H9 (cell line): ENCODE results near the gene LEMD1. TPM values are rescaled to one million over a fixed set of nuclear protein-coding genes. Genes with fewer than 3 reads are reported as not detected.

Experiments
- DNase-seq: peaks from one replicate; pipeline ENCODE4 v3.0.0-alpha.2; 2017
- H2AFZ ChIP-seq: one replicate; pipeline ENCODE4 v1.6.1; 2013; ENCODE audit warnings: mild to moderate bottlenecking, low read length, control low read depth, moderate library complexity
- H2AK5ac ChIP-seq: 2 replicates; pipeline ENCODE4 v1.6.1; 2013; ENCODE audit warnings: low read length, control low read depth, mixed read lengths; ENCODE audit not compliant: insufficient read length
- H2BK120ac ChIP-seq: one replicate; pipeline ENCODE4 v1.6.1; 2013; ENCODE audit warnings: low read depth, mild to moderate bottlenecking, low read length, control low read depth, inconsistent platforms; ENCODE audit not compliant: poor library complexity, severe bottlenecking
- H2BK12ac ChIP-seq: 2 replicates; pipeline ENCODE4 v1.6.1; 2013; ENCODE audit warnings: low read length, control low read depth, mixed read lengths, low read depth; ENCODE audit not compliant: insufficient read length
- H2BK15ac ChIP-seq: 2 replicates; pipeline ENCODE4 v1.6.1; 2013; ENCODE audit warnings: low read depth, low read length, control low read depth
- H2BK20ac ChIP-seq: one replicate; pipeline ENCODE4 v1.6.1; 2013; ENCODE audit warnings: low read depth, mild to moderate bottlenecking, low read length, control low read depth, inconsistent platforms; ENCODE audit not compliant: poor library complexity, severe bottlenecking
- H2BK5ac ChIP-seq: 2 replicates; pipeline ENCODE4 v1.6.1; 2013; ENCODE audit warnings: low read length, control low read depth, mixed read lengths; ENCODE audit not compliant: insufficient read length
- H3K14ac ChIP-seq: 2 replicates; pipeline ENCODE4 v1.6.1; 2013; ENCODE audit warnings: low read length, control low read depth; ENCODE audit not compliant: insufficient read depth
- H3K18ac ChIP-seq: 2 replicates; pipeline ENCODE4 v1.6.1; 2013; ENCODE audit warnings: low read depth, mild to moderate bottlenecking, mixed read lengths, low read length, control low read depth; ENCODE audit not compliant: insufficient read length
- H3K23ac ChIP-seq: 2 replicates; pipeline ENCODE4 v1.6.1; 2013; ENCODE audit warnings: low read length, control low read depth, mixed read lengths, low read depth; ENCODE audit not compliant: insufficient read length
- H3K23me2 ChIP-seq: 2 replicates; pipeline ENCODE4 v1.6.1; 2013; ENCODE audit warnings: low read depth, mild to moderate bottlenecking, mixed read lengths, low read length, control low read depth; ENCODE audit not compliant: insufficient read length, poor library complexity, severe bottlenecking
- H3K27ac ChIP-seq: 2 replicates; pipeline ENCODE4 v1.5.1; 2013; ENCODE audit warnings: low read length, control low read depth, mixed read lengths, low read depth; ENCODE audit not compliant: insufficient read length
- H3K27me3 ChIP-seq: 2 replicates; pipeline ENCODE4 v1.6.1; 2013; ENCODE audit warnings: low read length, control low read depth, inconsistent platforms; ENCODE audit not compliant: insufficient read depth
- H3K4ac ChIP-seq: 2 replicates; pipeline ENCODE4 v1.6.1; 2013; ENCODE audit warnings: low read depth, mild to moderate bottlenecking, control low read depth, inconsistent platforms, low read length, moderate library complexity
- H3K4me1 ChIP-seq: 2 replicates; pipeline ENCODE4 v1.6.1; 2013; ENCODE audit warnings: low read length, control low read depth, inconsistent platforms; ENCODE audit not compliant: insufficient read depth
- H3K4me2 ChIP-seq: 2 replicates; pipeline ENCODE4 v1.6.1; 2013; ENCODE audit warnings: low read length, control low read depth, mixed read lengths; ENCODE audit not compliant: insufficient read length, insufficient read depth
- H3K56ac ChIP-seq: 2 replicates; pipeline ENCODE4 v1.6.1; 2013; ENCODE audit warnings: low read depth, mild to moderate bottlenecking, mixed read lengths, low read length, control low read depth; ENCODE audit not compliant: insufficient read length
- H3K79me1 ChIP-seq: 2 replicates; pipeline ENCODE4 v1.6.1; 2013; ENCODE audit warnings: low read depth, mild to moderate bottlenecking, moderate library complexity, low read length, control low read depth, inconsistent platforms; ENCODE audit not compliant: insufficient read depth, poor library complexity, severe bottlenecking
- H3K79me2 ChIP-seq: 2 replicates; pipeline ENCODE4 v1.6.1; 2013; ENCODE audit warnings: low read length, control low read depth, inconsistent platforms; ENCODE audit not compliant: insufficient read depth
- H3K9ac ChIP-seq: 2 replicates; pipeline ENCODE4 v1.6.1; 2013; ENCODE audit warnings: low read length, control low read depth, mixed read lengths; ENCODE audit not compliant: insufficient read length; ENCODE audit errors: extremely low read depth
- H3K9me3 ChIP-seq: one replicate; pipeline ENCODE4 v1.6.1; 2013; ENCODE audit warnings: low read depth, low read length, inconsistent platforms; ENCODE audit not compliant: control insufficient read depth
- H3T11ph ChIP-seq: one replicate; pipeline ENCODE4 v1.6.1; 2013; ENCODE audit warnings: mild to moderate bottlenecking, low read length, control low read depth, inconsistent platforms
- H4K20me1 ChIP-seq: one replicate; pipeline ENCODE4 v1.6.1; 2013; ENCODE audit not compliant: control insufficient read depth, insufficient read length, insufficient read depth
- H4K5ac ChIP-seq: 2 replicates; pipeline ENCODE4 v1.6.1; 2013; ENCODE audit warnings: low read depth, mild to moderate bottlenecking, mixed read lengths, low read length, control low read depth; ENCODE audit not compliant: insufficient read length
- H4K8ac ChIP-seq: replicated peaks from 2 replicates; pipeline ENCODE4 v1.6.1; 2013; ENCODE audit warnings: low read length, control low read depth, mixed read lengths, low read depth; ENCODE audit not compliant: insufficient read length
- H4K91ac ChIP-seq: 2 replicates; pipeline ENCODE4 v1.6.1; 2013; ENCODE audit warnings: low read depth, mild to moderate bottlenecking, moderate library complexity, mixed read lengths, low read length, control low read depth; ENCODE audit not compliant: insufficient read length
- H3K27ac Mint-ChIP-seq, 3 experiments: 2 replicates in 2 of 3; 3 replicates in 1 of 3; pipeline ENCODE4 v1.8.0; 2020 to 2021; ENCODE audit warnings: mixed read lengths in 3 of 3, mild to moderate bottlenecking in 1 of 3, moderate library complexity in 1 of 3
- H3K27me3 Mint-ChIP-seq: 2 replicates; pipeline ENCODE4 v1.8.0; 2021; ENCODE audit warnings: low read depth, mild to moderate bottlenecking, moderate library complexity, mixed read lengths
- H3K36me3 Mint-ChIP-seq, 3 experiments: 2 replicates in 2 of 3; 3 replicates in 1 of 3; pipeline ENCODE4 v1.8.0; 2020 to 2021; ENCODE audit warnings: low read depth in 3 of 3, mixed read lengths in 3 of 3; ENCODE audit not compliant: insufficient read depth in 1 of 3
- H3K4me1 Mint-ChIP-seq, 2 experiments: 2 replicates each; pipeline ENCODE4 v1.8.0; 2020; ENCODE audit warnings: mixed read lengths in 2 of 2
- H3K4me3 Mint-ChIP-seq, 2 experiments: 2 replicates in 1 of 2; 3 replicates in 1 of 2; pipeline ENCODE4 v1.8.0; 2020 to 2021; ENCODE audit warnings: mild to moderate bottlenecking in 2 of 2, mixed read lengths in 2 of 2, moderate library complexity in 1 of 2
- H3K9me3 Mint-ChIP-seq, 2 experiments: 2 replicates in 1 of 2; 3 replicates in 1 of 2; pipeline ENCODE4 v1.8.0; 2020; ENCODE audit warnings: mild to moderate bottlenecking in 2 of 2, mixed read lengths in 2 of 2, moderate library complexity in 1 of 2
- whole genome bisulfite sequencing: extraction: QIAGEN DNeasy Blood & Tissue Kit; methylation state at CpG from one replicate; pipeline ENCODE4 v1.1.7; 2013; ENCODE audit warnings: missing lambda C conversion rate, low lambda C conversion rate, mixed read lengths; ENCODE audit not compliant: insufficient read length; ENCODE audit errors: extremely low coverage; 5-methylcytosine and 5-hydroxymethylcytosine counted together
- total RNA-seq: library from RNA; stranded (reverse); gene quantifications from 2 replicates; pipeline ENCODE4 v1.2.1, GENCODE V29; 2021
- TF ChIP-seq, protein P1 (sequence below): fragments of 200-600 bp; sonication (generic); conservative IDR thresholded peaks from 3 replicates; pipeline ENCODE4 v1.8.0; 2021; ENCODE audit warnings: antibody characterized with exemption, mild to moderate bottlenecking

Gene LEMD1
- total RNA-seq, 1 experiment from 2014 or later, result 11.8 TPM

DNA sequence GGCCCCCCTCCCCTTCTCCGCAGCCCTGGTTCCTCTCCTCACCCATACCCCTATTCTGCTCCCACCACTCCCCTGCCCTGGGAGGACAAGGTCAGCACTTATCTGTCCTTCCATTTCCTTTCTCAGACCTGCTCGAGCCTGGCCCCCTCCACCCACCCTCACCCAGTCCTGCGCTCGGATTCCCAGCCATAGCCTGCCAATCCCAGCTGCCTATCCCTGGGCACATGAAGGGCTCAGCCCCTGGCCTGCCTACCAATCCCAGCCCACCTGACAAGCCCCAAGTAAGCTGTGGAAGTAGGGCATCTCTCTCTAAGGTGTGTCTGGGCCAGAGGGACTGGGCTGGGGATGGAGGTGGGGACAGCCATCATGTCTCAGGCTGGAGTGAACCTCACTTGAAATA, 28.6 kb upstream of the LEMD1 start:
- Histone ChIP-seq H2AFZ (no peak overlapping the region), H4K20me1 (no peaks in the 10 kb centered on the region), H2BK120ac (no peak overlapping the region), H3K9me3 (no peaks in the 10 kb centered on the region), H3K27me3 (no peaks in the 10 kb centered on the region; the same call in 1 of the 2 replicates), H3K18ac (peak overlapping the region; percentile 54), H3K79me2 (no peaks in the 10 kb centered on the region), H3K79me1 (peaks cover 3% of the 10 kb centered on the region), H3K23me2 (peaks cover 22% of the 10 kb centered on the region), H3K4me1 (peaks cover 36% of the 10 kb centered on the region), H4K5ac (no peak overlapping the region), H2AK5ac (no peak overlapping the region), H4K91ac (no peak overlapping the region), H4K8ac (no peak overlapping the region), H3K14ac (0 out of 2 replicates have a peak overlapping the region, but pooled peaks have one; percentile 0), H3T11ph (no peak overlapping the region), H2BK20ac (no peak overlapping the region), H3K56ac (no peak overlapping the region), H3K4me2 (peak overlapping the region; percentile 55), H2BK5ac (no peak overlapping the region), H3K27ac (no peak overlapping the region), H3K9ac (no peak overlapping the region), H2BK15ac (no peak overlapping the region), H3K4ac (no peak overlapping the region), H2BK12ac (peak overlapping the region; percentile 7), H3K23ac (no peak overlapping the region)
- Mint-ChIP-seq H3K36me3 (peaks cover 10 to 42% (median 15%) of the 10 kb centered on the region in 3 experiments; a peak in 6 of 7 replicates), H3K9me3 (no peaks in the 10 kb centered on the region), H3K4me3 (peak overlapping the region; percentile 71 to 80; a peak in 4 of 5 replicates), H3K27ac (peak overlapping the region; percentile 90 to 97 (median 92)), H3K27me3 (peaks cover 16% of the 10 kb centered on the region), H3K4me1 (peaks cover 87 to 90% of the 10 kb centered on the region in 2 experiments)
- TF ChIP-seq, protein P1, sequence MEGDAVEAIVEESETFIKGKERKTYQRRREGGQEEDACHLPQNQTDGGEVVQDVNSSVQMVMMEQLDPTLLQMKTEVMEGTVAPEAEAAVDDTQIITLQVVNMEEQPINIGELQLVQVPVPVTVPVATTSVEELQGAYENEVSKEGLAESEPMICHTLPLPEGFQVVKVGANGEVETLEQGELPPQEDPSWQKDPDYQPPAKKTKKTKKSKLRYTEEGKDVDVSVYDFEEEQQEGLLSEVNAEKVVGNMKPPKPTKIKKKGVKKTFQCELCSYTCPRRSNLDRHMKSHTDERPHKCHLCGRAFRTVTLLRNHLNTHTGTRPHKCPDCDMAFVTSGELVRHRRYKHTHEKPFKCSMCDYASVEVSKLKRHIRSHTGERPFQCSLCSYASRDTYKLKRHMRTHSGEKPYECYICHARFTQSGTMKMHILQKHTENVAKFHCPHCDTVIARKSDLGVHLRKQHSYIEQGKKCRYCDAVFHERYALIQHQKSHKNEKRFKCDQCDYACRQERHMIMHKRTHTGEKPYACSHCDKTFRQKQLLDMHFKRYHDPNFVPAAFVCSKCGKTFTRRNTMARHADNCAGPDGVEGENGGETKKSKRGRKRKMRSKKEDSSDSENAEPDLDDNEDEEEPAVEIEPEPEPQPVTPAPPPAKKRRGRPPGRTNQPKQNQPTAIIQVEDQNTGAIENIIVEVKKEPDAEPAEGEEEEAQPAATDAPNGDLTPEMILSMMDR, result no peak; the same call in 2 of the 3 replicates
- no CpG with 5 or more reads among the region's 4 CpGs for WGBS
- peak; percentile 78 for DNase-seq
